Suppressor macrophage treated with lipopolysaccharide for 4 hours (primary cell): ENCODE results near the gene GPBAR1.
"Not testable (repeated sequence)": the region's sequence is repeated elsewhere in the genome, so short reads cannot be mapped to it uniquely, and the experiment has no call there.

Experiments
- DNase-seq: peaks from one replicate; pipeline ENCODE4 v3.0.0-alpha.2; 2020

GPBAR1 gene

DNA sequence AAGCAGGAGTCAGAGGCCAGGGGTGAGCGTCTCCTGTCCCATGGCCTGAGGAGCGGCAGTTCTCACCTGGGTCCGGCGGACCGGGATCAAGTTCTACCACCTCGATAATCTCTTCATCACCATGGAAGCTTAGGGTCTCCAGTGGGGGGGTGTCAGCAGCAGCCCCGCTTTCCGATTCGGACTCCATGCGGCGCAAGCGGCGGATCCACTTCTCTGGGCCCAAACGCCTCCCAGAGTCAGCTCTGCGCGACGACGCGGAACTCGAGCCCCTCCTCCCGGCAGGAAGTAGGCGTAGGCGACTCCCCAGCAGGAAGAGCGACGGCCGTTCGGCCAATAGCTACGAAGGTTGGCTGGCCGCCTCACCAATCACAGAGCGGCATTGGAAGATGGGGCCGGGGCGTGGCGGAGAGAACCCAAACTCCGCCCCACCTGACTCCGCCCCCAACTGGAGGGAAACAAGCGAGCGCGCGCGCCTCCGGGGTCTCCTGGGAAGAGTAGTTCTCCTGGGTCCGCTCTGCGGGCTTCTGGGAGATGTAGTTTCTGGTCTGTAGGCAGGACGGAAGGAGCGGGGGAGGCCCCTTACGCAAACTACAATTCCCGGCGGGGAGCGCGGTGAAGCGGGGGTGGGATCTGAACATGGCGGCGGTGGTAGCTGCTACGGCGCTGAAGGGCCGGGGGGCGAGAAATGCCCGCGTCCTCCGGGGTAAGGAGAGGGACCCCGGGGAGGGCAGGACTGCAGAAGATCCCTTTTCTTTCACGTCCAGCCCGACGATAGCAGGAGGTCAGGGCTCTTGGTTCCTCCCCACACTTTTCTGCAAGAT lies 9.3 kb downstream of the GPBAR1 start, which contains the start of the genes AAMP and PNKD:
Gene AAMP, minus strand, starts transcription at position 238 of the 821 bp plus-strand sequence. Its CDS starts 51 bp downstream, at position 187.
Gene PNKD, plus strand, starts transcription at position 620 of the 821 bp plus-strand sequence. Its CDS starts 17 bp downstream, at position 637.
- DNase-seq: peak; percentile 100

DNA sequence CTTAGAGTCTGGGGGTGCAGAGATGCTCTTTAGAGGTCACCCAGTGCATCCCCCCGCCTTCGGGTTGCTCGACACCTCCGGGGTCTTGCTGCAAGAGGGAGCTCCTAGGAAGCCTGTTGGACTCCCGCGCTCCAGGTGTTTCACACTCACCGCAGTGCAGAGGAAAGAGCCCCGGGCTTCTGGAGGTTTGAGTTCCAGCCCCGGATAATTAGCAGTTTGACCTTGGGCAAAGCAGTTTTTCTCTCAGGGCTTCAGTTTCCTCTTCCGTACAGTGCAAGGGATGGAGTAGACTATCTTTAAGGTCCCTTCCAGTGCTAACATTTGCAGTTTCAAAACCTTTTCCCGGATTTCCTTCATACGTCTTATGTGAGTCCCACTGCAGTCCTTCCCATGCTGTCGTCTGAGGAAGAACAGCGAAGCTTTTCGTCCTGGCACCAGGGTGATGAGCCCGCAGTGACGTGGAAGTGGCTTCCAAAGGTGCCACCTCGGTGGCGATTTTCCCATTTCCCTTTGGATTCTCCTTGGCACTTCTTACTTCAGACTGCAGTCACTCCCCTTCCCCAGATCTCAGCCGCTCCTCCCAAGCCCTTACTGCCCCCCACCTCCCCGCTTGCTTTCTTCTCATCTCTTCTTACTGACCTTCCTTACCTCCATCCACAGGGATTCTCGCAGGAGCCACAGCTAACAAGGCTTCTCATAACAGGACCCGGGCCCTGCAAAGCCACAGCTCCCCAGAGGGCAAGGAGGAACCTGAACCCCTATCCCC lies 10.1 kb downstream of the GPBAR1 start:
- no peak for DNase-seq

DNA sequence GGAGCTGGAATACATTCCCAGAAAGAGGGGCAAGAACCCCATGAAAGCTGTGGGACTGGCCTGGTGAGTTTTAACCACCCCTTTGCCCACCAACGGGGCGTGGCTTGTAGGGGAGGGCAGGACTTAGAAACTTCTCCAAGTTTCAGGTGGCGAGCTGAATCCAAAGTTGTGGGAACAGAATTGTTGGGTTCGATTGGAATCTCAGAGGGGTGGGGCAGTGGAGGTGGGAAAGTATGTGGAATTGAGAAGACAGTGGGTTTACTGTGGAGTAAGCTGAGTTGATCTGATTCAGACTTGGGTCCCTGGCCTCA lies 10.6 kb downstream of the GPBAR1 start:
- DNase-seq: no peak

DNA sequence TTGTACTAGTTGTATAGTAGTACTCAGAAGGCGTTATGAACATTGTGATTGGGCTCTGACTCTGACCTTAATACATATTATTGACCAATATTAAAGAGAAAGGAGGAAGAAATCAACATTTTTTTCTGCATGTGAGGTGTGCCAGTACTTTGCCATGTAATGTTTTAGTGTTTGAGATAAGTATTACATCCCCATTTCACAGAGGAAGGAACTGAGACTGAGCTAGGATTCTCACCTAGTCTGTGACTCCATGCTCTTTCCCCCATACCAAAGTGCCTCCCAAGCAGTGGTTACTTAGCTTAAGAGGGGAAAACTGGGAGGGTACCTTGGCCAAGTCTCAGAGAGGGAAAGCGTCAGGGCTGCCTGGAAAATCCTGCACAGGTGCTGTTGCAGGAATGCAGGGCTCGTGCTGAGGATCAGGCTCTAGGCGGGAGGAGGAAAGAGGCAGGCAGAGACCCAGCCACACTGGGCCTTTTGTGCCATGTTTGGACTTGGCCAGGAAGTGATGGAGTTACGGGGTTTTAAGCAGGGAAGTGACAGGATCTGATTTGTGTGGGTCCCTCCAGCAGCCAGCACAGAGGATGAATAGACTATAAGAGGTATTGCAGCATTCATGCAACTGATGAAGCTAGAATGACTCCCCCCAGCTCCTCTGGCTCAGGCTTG lies 11.2 kb downstream of the GPBAR1 start:
- no peak for DNase-seq

DNA sequence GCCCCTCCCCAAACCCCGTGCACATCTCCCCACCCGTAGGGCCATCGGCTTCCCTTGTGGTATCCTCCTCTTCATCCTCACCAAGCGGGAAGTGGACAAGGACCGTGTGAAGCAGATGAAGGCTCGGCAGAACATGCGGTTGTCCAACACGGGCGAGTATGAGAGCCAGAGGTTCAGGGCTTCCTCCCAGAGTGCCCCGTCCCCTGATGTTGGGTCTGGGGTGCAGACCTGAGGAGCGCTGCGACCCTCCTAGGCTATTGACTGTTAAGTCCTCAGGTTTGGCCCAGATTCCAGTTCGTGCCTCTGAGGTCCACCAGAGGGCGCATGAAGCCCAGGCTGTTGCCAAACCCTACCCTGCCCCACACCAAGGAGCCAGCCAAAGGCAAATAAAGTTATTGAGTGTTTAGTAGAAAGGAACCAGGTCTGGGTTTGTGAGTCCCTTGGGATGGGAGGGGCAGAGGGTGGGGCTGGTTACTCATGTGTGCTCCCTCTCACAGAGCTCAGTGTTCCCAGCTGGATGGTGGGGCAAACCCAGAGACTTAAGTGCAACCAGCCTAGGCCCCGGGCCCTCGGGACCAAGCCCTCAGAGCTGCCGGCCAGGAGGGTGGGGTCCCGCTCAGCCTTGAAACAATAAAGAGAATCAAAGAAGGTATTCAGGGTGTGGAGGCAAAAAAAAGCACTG lies 11.9 kb downstream of the GPBAR1 start:
- DNase-seq: peak; percentile 84

DNA sequence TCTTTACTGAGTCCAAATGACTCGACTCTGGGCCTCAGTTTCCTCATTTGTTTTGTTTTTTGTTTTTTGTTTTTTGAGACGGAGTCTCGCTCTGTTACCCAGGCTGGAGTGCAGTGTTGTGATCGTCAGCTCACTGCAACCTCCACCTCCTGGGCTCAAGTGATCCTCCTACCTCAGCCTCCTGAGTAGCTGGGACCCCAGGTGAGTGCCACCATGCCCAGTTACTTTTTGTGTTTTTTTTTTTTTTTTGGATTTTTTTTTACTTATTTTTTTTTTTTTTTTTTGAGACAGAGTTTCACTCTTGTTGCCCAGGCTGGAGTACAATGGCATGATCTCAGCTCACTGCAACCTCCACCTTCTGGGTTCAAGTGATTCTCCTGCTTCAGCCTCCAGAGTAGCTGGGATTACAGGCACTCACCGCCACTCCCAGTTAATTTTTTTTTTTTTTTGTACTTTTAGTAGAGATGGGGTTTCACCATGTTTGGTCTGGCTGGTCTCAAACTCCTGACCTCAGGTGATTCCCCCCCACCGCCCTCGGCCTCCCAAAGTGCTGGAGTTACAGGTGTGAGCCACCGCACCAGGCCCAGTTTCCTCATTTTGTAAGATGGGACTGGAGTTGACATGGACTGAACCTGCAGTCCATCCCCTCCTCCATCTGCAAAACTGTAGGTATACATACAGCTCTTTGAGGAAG lies 12.5 kb downstream of the GPBAR1 start:
- DNase-seq: not testable (repeated sequence)

DNA sequence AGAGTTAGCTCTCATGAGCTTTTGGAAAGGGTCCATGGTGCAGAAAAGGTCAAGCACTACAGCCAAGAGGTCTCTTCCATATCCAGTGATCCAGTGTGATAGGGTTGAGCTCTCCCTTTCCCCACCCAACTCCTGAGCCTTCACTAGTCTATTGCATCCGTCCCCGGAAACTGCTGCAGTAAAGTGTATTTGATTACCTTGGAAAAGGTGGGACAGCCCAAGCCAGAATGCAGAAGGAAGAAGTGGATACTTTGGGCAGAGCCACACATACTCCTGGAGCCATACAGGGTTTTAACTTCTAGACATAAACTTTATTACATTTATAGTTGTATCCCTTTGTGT lies 13.1 kb downstream of the GPBAR1 start:
- DNase-seq: no peak

DNA sequence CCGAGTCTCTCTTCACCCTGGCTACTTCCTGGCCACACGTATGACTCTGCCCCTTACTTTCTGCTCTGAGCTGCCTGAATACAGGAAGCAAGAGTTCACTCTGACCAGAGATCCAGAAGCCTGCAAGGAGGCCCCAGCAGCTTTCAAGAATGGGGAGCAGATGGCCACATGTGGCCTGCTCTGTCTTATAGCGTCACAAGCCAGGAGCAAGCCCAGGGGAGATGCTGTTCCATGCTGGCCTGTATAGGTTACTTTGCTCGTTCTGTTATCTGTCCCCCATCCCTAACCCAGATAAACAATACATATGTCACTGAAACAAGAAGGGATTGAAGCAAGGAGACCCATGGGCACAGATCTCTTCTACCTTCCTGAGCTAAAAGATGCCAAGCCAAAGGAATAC lies 13.8 kb downstream of the GPBAR1 start:
- DNase-seq: no peak

DNA sequence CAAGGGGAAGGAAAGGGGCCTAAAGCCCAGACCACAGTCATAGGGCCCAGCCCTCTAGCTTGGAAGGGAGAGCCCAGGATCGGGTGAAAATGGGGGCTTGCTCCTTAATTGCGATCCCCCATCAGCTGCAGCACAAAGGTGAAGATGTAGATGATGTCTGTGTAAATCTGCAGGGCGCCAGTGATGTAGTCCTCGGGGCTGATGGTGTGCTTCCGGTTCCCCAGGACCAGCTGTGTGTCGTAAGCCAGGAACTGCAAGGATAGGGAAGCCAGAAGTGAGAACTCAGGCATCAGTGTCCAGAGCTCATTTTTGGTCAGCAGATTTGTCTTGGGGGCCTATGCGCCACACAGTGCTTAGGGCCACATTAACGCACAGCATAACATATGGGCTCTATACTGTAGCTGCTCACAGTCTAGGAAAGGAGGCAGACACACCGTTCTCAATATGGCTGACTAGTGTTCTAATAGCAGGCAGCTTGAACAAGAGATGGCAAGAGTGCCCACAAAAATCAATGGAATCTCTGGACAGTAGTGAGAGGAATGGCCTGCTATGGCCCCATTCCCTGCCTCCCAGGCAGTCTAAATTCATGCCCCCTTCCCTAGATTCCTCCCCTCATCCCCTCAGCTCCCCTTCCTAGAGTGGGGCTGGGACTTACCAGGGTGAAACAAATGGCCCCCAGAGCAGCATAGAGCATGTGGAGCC lies 14.7 kb downstream of the GPBAR1 start:
- DNase-seq: peak; percentile 41

DNA sequence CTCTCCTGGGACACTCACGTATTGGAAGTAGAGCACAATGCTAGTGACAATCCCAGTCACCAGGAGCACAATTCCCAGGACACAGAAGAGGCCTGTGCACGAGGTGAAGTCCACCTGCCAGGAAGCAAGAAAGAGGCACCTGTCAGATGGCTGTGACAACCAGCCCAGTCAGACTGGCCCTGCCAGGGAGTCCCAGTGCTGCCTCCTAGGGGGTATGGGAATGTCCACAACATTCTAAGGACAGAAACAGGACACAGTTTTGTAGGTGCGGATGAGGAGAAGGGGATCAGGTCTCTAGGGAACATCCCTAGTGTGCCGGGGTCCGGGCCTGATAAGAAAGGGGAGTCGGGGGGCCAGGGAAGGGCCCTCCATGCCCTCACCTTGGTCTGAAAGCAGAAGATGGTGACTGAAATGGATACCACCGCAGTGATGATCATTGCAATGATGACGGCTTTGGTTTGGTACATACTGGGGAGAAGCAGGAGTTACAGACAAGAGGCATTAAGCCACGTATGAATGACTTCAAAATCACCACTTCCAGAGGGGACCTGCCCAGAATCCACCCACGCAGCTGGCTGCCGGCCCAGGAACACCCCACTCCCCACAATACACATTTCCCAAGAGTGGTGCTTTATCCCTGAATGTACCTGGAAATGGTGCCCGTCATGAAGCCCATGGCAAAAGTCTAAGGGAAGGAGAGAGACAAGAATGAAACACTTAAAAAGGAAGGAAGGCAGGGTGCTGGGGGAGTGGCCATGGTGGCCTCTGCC lies 16.4 kb downstream of the GPBAR1 start:
- no peak for DNase-seq

DNA sequence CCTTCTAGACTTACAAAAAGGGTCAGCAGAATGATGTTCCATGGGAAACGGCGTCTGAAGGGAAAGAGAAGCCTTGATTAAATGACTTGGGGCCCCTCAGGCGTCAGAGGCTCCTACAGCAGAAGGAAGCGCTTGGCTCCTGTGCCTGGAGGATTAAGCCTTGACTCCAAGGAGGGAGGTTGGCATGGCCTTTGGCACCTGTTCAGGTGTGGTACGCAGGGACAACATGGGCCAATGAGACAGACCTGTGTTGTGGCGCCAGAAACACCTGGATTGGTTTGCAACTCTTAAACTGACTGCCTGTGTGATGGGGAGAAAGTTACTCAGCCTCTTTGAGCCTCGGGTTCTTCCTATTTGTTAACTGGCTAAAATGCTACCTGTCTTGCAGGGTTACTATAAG lies 17.1 kb downstream of the GPBAR1 start:
- no peak for DNase-seq

DNA sequence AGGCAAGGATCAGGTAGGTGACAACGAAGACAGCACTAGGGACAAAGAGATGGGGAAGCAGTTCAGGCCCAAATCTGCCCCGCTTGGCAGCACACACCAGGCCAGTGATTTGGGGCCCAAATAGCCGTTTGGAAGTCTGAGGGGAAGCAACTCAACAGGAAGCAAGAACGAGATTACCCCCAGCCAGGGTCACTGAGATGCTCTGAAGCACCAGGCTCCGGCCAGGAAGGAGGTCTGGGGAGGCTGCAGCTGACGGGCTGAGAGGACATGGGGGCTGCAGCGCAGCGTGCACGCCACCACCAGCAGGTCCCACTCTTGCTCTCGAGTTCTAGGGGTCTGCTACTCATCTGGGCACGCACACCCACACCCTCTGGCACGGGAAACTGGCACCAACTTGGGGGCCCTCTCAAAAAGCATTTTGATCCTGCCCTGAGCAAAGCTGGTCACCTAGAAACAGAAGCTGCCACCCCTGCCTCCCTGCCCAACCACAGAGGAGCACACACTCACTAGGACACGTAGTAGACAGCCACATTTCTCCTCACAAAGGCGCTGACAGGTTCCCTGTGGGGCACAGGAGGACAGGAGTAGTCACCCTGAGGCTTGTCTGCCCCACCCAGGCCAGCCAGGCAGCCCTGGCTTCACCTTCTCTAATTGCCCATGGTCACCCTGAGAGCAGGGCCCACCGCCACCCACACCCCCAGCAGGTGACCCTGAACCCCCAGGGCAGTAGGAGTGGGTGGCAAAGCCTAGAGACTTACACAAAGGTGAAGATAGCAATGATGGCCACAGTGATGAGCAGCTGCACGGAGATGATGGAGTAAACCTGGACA lies 17.9 kb downstream of the GPBAR1 start:
- DNase-seq: no peak

DNA sequence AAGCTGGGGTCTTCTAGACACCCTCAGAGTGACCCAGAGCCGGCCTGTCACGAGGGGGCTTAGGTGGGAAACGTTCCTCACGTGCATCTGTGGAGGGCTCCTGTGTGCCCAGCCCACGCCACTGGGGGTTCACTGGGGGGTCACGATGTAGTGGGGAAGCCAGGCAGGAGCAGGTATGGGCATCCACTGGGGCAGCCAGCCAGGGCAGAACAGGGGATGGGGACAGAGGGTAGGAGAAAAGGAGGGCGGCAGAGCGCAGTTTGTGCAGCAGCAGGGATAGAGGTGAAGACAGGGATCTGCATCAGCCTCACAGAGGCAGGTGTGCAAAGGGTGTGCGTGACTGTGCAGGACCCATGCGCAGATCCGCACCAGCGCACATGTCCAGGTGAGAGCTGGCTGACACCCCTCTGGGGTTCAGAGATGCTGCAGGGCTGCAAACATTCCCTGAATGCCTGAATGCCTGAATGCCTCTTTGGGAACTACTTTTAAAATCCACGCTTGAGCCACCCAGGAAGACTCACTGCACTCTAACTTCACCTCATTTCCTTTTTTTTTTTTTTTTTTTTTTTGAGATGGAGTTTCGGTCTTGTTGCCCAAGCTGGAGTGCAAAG lies 19.6 kb downstream of the GPBAR1 start:
- DNase-seq: no peak

DNA sequence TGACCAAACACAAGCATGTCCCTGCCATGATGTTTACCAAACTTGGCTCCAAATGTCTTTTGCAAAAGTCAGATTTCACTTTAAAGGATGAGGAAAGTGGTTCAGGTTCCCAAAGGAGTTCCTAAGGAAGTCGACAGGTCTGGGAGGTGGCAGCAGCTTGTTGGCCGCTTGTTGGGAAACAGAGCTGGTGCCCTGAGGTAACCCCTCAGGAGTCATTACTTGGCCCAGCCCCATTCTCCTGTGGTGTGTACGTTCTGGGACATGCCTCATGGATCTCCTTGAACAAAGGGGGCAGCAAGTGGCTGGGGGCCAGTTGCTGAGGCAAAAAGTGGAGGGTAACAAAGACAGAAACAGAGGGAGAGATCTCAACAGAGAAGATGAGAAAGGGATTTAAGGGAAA lies 20.6 kb downstream of the GPBAR1 start:
- DNase-seq: no peak

DNA sequence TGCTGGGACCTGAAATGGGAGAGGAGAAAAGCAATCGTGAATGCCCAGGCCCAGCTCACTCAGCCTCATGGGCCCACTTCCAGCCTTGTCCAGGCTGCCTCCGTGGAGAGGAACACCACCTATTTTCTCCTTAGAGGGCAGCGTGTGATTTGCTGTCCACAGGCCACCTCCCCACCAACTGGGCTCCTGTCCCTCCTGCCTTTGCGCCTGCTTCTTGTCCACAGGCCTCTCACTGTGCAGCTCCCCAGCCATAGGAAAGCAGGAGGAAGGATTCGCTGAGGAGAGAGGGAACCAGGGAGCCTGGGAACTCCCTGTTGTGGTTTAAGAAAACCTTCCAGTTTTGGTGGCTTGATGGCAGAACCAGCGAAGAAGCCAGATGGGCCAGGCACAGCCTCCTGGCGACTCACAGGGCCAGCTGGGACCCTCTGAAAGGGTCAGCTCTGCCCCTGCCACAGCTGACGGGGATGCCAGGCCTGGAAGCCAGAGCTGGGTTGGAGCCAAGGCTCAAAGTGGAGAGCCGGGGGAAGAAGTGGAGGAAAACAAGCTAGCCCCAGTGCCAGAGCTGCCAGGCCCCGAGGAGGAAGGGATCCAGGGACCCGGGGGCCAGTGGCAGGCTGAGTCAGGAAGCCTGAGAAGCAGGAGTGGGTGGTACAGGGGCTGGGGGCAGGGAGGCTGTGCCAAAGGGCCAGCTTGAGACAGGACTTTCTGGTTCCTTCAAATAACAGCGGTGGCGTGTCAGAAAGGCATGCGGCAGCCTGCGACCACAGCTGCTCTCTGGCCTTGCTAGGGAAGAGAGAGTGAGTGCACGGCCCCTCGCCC lies 21.6 kb downstream of the GPBAR1 start:
- DNase-seq: peak; percentile 35

DNA sequence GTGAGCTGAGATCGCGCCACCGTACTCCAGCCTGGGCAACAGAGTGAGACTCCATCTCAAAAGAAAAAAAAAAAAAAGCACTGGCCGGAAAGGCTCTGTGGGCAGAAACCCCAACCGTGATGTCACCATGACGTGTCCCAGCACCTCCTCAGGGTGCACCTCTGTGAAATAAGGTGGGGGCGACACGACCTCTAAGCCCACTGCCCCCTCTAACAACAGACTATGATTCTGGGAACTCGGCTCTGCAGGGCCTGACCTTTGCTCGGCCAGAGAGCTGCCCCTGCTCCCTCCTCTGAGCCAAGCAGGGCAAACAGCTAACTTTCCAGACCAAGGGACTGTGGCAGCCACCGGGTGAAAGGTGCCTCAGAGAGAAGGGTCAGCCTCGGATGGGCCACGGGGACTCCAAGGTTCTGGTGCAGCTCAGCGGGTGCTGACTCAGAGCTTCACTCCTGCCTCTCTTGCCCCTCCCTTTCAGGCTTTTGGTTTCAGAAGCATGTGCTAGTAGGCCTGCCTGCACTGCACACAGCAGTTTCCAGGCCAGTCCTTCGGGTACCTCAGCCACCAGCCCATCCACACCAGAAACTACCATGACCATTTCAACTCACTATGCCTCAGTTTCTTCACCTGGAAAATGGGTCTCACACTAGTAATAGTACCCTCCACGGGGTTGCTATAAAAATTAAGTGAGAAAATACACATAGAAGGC lies 23.4 kb downstream of the GPBAR1 start:
- DNase-seq: peak; percentile 72

DNA sequence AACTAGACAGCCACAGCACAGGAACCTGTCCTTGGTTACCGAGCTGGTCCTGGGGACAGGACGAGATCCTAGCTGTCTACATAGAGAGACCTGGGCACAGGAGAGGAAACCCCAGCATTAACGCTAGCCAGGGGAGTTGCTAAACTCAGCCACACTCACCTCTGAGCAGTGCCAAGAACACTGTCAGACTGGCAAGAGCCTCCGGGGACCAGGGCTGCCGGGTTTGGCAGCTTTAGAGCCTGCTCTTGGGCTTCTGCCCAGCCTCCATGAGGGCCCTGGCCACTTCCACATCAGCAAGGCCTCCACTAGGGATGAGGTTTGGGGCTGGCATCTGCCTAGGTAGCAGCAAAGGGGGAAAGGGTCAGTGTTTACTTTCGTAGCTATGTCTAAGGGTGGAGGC lies 24.8 kb downstream of the GPBAR1 start:
- no peak for DNase-seq
